GM23338 (cell line): Measurements from ENCODE around the gene C14orf119. TPM values are rescaled to one million over a fixed set of nuclear protein-coding genes. Genes with fewer than 3 reads are reported as not detected.

Source experiments
- ATAC-seq: fragments of 200-7000 bp; cut with Tn5 transposase; 3 replicates; pipeline ENCODE4 v1.9.1; 2020
- DNase-seq: peaks from one replicate; pipeline ENCODE4 v3.0.0-alpha.2; 2015; ENCODE audit warnings: low spot score
- H2AFZ ChIP-seq: fragments of 200-600 bp; sonication (generic); 2 replicates; pipeline ENCODE4 v1.8.0; 2016; ENCODE audit warnings: antibody characterized with exemption, mild to moderate bottlenecking, moderate library complexity
- H3F3A ChIP-seq: fragments of 200-600 bp; sonication (generic); replicated peaks from 2 replicates; pipeline ENCODE4 v1.8.0; 2017; ENCODE audit warnings: antibody characterized with exemption, mixed run types, low read depth
- H3K27ac ChIP-seq: fragments of 200-600 bp; sonication (generic); 2 replicates; pipeline ENCODE4 v1.6.1; 2016; ENCODE audit warnings: low read depth
- H3K27me3 ChIP-seq: fragments of 200-600 bp; sonication (generic); 2 replicates; pipeline ENCODE4 v1.8.0; 2016; ENCODE audit warnings: mild to moderate bottlenecking, mixed run types, moderate library complexity; ENCODE audit not compliant: insufficient read depth
- H3K36me3 ChIP-seq: fragments of 200-600 bp; sonication (generic); 2 replicates; pipeline ENCODE4 v1.8.0; 2016; ENCODE audit warnings: mild to moderate bottlenecking; ENCODE audit not compliant: insufficient read depth
- H3K4me1 ChIP-seq: fragments of 200-600 bp; sonication (generic); 2 replicates; pipeline ENCODE4 v1.8.0; 2016; ENCODE audit warnings: mild to moderate bottlenecking, moderate library complexity; ENCODE audit not compliant: insufficient read depth
- H3K4me2 ChIP-seq: fragments of 200-600 bp; sonication (generic); 2 replicates; pipeline ENCODE4 v1.7.1; 2017; ENCODE audit warnings: mixed run types
- H3K4me3 ChIP-seq: fragments of 200-600 bp; sonication (generic); 2 replicates; pipeline ENCODE4 v1.6.1; 2016; ENCODE audit warnings: mixed run types
- H3K79me2 ChIP-seq: fragments of 200-600 bp; sonication (generic); replicated peaks from 2 replicates; pipeline ENCODE4 v1.8.0; 2017; ENCODE audit warnings: mild to moderate bottlenecking; ENCODE audit not compliant: insufficient read depth
- H3K9me2 ChIP-seq: fragments of 200-600 bp; sonication (generic); 2 replicates; pipeline ENCODE4 v1.8.0; 2017; ENCODE audit not compliant: insufficient read depth
- H4K20me1 ChIP-seq: fragments of 200-600 bp; sonication (generic); replicated peaks from 2 replicates; pipeline ENCODE4 v1.8.0; 2017; ENCODE audit warnings: mild to moderate bottlenecking; ENCODE audit not compliant: insufficient read depth
- H3K27ac Mint-ChIP-seq: 2 replicates; pipeline ENCODE4 v1.8.0; 2020; ENCODE audit warnings: inconsistent platforms, mild to moderate bottlenecking, moderate library complexity, mixed read lengths
- H3K27me3 Mint-ChIP-seq: 3 replicates; pipeline ENCODE4 v1.8.0; 2022; ENCODE audit warnings: low read depth, mild to moderate bottlenecking, moderate library complexity, mixed read lengths, inconsistent platforms; ENCODE audit not compliant: insufficient read depth, poor library complexity
- H3K36me3 Mint-ChIP-seq: 3 replicates; pipeline ENCODE4 v1.8.0; 2021; ENCODE audit warnings: low read depth, mild to moderate bottlenecking, inconsistent platforms, moderate library complexity, mixed read lengths
- H3K4me1 Mint-ChIP-seq: 3 replicates; pipeline ENCODE4 v1.8.0; 2020; ENCODE audit warnings: mild to moderate bottlenecking, inconsistent platforms, mixed read lengths
- H3K4me3 Mint-ChIP-seq: 3 replicates; pipeline ENCODE4 v1.8.0; 2021; ENCODE audit warnings: moderate library complexity, mild to moderate bottlenecking, inconsistent platforms, mixed read lengths
- H3K9me3 Mint-ChIP-seq: 3 replicates; pipeline ENCODE4 v1.8.0; 2020; ENCODE audit warnings: moderate library complexity, mild to moderate bottlenecking, inconsistent platforms, mixed read lengths
- CREB1 ChIP-seq: fragments of 250-450 bp; sonication (Bioruptor Pico); IDR thresholded peaks from 2 replicates; pipeline ENCODE4 v1.5.0; 2020; ENCODE audit warnings: low read depth, mild to moderate bottlenecking, moderate library complexity
- EZH2 ChIP-seq: fragments of 200-600 bp; sonication (generic); IDR thresholded peaks from one replicate; pipeline ENCODE4 v1.8.0; 2017; ENCODE audit warnings: antibody characterized with exemption, mild to moderate bottlenecking, low read depth; ENCODE audit not compliant: unreplicated experiment
- EZH2phosphoT487 ChIP-seq: fragments of 200-600 bp; sonication (generic); IDR thresholded peaks from one replicate; pipeline ENCODE4 v1.8.1; 2018; ENCODE audit warnings: antibody characterized with exemption; ENCODE audit not compliant: unreplicated experiment
- NANOG ChIP-seq: IDR thresholded peaks from 2 replicates; pipeline ENCODE4 v1.6.1; 2016; ENCODE audit warnings: antibody characterized with exemption, borderline replicate concordance
- STAT1 ChIP-seq: IDR thresholded peaks from one replicate; pipeline ENCODE4 v1.6.1; 2016; ENCODE audit warnings: antibody characterized with exemption; ENCODE audit not compliant: unreplicated experiment
- ZNF114 ChIP-seq: fragments of 250-450 bp; sonication (Bioruptor Pico); IDR thresholded peaks from 2 replicates; pipeline ENCODE4 v1.5.0; 2020; ENCODE audit warnings: mild to moderate bottlenecking, moderate library complexity
- polyA plus RNA-seq: library from polyadenylated mRNA; unstranded; fragments of >200 nt; fragmentation: Nextera tagmentation; extraction: Ambion mirVana; gene quantifications from 2 replicates; pipeline ENCODE4 v1.2.1, GENCODE V29; 2016
- total RNA-seq: library from RNA; depleted of rRNA; stranded (reverse); fragments of >200 nt; shearing (Covaris generic); gene quantifications from 2 replicates; pipeline ENCODE4 v1.2.3, GENCODE V29; 2014
- TF ChIP-seq, protein P1 (sequence below): fragments of 250-450 bp; sonication (Bioruptor Pico); IDR thresholded peaks from 2 replicates; pipeline ENCODE4 v1.5.0; 2020; ENCODE audit warnings: mild to moderate bottlenecking, moderate library complexity
- TF ChIP-seq, protein P2 (sequence below), 2 experiments: fragments of 200-600 bp in 1 of 2; sonication (generic) in 1 of 2; conservative IDR thresholded peaks; 2 replicates each; pipeline versions ENCODE4 v1.5.1 to v1.6.1; 2016 to 2017; ENCODE audit warnings: antibody characterized with exemption in 2 of 2, low read depth in 2 of 2, mild to moderate bottlenecking in 2 of 2, moderate library complexity in 1 of 2

C14orf119 gene
- total and polyA plus RNA-seq, 2 experiments from 2014 or later: 49.4 to 118 TPM

DNA sequence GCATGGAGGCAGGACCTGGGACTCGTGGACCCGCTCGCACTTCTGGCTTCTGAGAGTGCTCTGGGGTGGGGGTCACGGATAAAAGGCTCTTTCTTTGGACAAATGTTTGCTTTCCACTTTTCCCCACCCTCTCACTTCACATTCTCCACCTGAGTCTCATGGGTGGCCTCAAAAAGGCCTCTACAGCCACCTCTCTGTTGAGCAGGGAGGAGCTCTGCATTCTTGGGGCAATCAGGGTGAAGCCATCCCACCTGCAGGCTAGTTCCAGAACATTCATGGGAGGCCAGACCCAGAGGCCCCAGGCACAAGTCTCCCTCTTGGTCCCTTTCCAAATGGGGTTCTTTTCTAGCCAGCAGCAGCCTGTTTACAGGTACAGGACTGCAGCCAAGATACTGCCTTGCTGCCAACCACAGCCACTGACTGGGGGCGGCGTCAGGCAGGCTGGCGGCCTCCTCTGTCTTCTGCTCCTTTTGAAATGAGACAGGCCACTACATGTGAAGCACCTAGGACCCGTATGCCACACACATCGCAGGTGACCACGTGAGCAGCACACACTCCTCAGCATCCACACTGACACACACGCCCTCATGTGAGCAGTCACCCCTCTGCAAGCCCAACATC lies 42.0 kb downstream of the C14orf119 start (continued):
- TF ChIP-seq, protein P1, sequence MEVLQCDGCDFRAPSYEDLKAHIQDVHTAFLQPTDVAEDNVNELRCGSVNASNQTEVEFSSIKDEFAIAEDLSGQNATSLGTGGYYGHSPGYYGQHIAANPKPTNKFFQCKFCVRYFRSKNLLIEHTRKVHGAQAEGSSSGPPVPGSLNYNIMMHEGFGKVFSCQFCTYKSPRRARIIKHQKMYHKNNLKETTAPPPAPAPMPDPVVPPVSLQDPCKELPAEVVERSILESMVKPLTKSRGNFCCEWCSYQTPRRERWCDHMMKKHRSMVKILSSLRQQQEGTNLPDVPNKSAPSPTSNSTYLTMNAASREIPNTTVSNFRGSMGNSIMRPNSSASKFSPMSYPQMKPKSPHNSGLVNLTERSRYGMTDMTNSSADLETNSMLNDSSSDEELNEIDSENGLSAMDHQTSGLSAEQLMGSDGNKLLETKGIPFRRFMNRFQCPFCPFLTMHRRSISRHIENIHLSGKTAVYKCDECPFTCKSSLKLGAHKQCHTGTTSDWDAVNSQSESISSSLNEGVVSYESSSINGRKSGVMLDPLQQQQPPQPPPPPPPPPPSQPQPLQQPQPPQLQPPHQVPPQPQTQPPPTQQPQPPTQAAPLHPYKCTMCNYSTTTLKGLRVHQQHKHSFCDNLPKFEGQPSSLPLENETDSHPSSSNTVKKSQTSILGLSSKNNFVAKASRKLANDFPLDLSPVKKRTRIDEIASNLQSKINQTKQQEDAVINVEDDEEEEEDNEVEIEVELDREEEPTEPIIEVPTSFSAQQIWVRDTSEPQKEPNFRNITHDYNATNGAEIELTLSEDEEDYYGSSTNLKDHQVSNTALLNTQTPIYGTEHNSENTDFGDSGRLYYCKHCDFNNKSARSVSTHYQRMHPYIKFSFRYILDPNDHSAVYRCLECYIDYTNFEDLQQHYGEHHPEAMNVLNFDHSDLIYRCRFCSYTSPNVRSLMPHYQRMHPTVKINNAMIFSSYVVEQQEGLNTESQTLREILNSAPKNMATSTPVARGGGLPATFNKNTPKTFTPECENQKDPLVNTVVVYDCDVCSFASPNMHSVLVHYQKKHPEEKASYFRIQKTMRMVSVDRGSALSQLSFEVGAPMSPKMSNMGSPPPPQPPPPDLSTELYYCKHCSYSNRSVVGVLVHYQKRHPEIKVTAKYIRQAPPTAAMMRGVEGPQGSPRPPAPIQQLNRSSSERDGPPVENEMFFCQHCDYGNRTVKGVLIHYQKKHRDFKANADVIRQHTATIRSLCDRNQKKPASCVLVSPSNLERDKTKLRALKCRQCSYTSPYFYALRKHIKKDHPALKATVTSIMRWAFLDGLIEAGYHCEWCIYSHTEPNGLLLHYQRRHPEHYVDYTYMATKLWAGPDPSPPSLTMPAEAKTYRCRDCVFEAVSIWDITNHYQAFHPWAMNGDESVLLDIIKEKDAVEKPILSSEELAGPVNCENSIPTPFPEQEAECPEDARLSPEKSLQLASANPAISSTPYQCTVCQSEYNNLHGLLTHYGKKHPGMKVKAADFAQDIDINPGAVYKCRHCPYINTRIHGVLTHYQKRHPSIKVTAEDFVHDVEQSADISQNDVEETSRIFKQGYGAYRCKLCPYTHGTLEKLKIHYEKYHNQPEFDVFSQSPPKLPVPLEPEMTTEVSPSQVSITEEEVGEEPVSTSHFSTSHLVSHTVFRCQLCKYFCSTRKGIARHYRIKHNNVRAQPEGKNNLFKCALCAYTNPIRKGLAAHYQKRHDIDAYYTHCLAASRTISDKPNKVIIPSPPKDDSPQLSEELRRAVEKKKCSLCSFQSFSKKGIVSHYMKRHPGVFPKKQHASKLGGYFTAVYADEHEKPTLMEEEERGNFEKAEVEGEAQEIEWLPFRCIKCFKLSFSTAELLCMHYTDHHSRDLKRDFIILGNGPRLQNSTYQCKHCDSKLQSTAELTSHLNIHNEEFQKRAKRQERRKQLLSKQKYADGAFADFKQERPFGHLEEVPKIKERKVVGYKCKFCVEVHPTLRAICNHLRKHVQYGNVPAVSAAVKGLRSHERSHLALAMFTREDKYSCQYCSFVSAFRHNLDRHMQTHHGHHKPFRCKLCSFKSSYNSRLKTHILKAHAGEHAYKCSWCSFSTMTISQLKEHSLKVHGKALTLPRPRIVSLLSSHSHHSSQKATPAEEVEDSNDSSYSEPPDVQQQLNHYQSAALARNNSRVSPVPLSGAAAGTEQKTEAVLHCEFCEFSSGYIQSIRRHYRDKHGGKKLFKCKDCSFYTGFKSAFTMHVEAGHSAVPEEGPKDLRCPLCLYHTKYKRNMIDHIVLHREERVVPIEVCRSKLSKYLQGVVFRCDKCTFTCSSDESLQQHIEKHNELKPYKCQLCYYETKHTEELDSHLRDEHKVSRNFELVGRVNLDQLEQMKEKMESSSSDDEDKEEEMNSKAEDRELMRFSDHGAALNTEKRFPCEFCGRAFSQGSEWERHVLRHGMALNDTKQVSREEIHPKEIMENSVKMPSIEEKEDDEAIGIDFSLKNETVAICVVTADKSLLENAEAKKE (CRISPR knock-in tag): no peak
- TF ChIP-seq ZNF114 (CRISPR knock-in tag): no peak
- TF ChIP-seq, protein P2, sequence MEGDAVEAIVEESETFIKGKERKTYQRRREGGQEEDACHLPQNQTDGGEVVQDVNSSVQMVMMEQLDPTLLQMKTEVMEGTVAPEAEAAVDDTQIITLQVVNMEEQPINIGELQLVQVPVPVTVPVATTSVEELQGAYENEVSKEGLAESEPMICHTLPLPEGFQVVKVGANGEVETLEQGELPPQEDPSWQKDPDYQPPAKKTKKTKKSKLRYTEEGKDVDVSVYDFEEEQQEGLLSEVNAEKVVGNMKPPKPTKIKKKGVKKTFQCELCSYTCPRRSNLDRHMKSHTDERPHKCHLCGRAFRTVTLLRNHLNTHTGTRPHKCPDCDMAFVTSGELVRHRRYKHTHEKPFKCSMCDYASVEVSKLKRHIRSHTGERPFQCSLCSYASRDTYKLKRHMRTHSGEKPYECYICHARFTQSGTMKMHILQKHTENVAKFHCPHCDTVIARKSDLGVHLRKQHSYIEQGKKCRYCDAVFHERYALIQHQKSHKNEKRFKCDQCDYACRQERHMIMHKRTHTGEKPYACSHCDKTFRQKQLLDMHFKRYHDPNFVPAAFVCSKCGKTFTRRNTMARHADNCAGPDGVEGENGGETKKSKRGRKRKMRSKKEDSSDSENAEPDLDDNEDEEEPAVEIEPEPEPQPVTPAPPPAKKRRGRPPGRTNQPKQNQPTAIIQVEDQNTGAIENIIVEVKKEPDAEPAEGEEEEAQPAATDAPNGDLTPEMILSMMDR (conservative IDR thresholded peaks at IDR 0.05; ENCODE audit: low read depth in 2 of 2): no peak
- TF ChIP-seq CREB1 (CRISPR knock-in tag): no peak
- no peak for TF ChIP-seq STAT1

DNA sequence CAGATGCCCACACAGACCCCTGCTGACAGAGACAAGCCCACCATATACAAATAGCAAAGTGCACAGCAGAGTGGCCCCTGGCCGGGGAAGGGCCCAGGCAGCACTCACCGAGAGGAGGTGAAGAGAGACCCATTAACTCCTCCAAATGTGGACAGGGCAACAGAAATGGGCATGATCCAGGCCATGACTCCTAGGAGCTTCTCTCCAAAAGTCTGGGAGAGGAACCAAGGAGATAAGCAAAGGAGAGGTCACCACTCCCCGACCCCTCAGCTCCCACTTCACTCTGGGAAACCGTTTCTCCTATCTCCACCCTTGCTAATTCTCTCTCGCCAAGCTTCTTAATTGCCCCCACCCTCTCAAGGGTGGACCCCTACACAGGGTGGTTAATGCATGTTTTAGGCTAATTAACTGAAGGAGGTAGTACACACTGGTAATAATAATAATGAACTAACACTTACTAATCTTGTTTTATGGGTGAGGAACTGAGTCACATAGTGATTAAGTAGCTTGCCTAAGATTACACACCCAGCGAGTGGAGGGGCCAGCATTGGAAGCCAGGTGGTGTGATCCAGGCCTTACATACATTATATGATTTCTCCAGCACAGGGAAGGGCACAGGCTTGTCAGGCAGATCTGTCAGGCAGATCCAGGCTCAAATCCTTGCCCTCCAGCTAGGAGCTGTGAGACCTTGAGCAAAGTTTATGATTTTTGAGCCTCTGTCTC lies 42.7 kb downstream of the C14orf119 start:
- Histone ChIP-seq H3K4me2 (no peak overlapping the region), H3K79me2 (no peaks in the 10 kb centered on the region), H3K36me3 (peaks cover 20% of the 10 kb centered on the region), H3F3A (no peaks in the 10 kb centered on the region), H3K4me1 (no peaks in the 10 kb centered on the region), H2AFZ (no peak overlapping the region), H3K27ac (no peak overlapping the region), H3K27me3 (no peaks in the 10 kb centered on the region), H4K20me1 (peaks cover 3% of the 10 kb centered on the region), H3K9me2 (no peaks in the 10 kb centered on the region), H3K4me3 (no peak overlapping the region)
- Mint-ChIP-seq H3K4me3 (no peak overlapping the region), H3K27me3 (peaks cover 3% of the 10 kb centered on the region), H3K4me1 (no peaks in the 10 kb centered on the region), H3K27ac (no peak overlapping the region), H3K9me3 (no peaks in the 10 kb centered on the region), H3K36me3 (peaks cover 70% of the 10 kb centered on the region)
- TF ChIP-seq NANOG (no peak), EZH2phosphoT487 (no peak), EZH2 (no peak)
- TF ChIP-seq, protein P2 (conservative IDR thresholded peaks at IDR 0.05; ENCODE audit: low read depth in 2 of 2): no peak
- ATAC-seq (no peak), DNase-seq (no peak)
